Measurements from ENCODE around the gene TUFT1. TPM values are rescaled to one million over a fixed set of nuclear protein-coding genes. Genes with fewer than 3 reads are reported as not detected.
"Not testable (repeated sequence)": the region's sequence is repeated elsewhere in the genome, so short reads cannot be mapped to it uniquely, and the experiment has no call there.

TUFT1 gene
- total RNA-seq, 2 donors from 2014 or later: 2.0 to 2.3 TPM

DNA sequence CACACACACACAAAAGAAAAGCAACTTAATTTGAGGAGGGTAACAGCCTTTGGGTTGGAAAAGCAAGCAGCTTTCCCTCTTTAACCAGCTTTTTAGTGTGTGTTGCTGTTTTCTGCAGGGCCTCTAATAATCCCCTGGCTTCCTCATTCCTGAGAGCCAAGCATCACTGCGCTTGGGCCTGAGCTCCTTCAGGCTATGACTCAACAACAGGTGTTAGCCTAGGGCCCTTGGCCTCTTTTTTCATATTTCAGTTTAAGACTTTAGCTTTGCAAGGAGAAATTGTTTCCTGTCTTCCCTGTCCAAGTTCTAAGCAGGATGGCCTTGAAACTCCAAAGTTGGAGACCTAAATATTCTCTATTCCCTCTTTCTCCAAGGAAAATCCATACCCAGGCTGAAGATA lies 45.5 kb downstream of the TUFT1 start:
- no peak for DNase-seq (ENCODE audit: low spot score)
- ATAC-seq: no peak
- Mint-ChIP-seq H3K4me3 (no peak overlapping the region), H3K27ac (no peak overlapping the region), H3K9me3 (no peaks in the 10 kb centered on the region), H3K36me3 (no peaks in the 10 kb centered on the region), H3K27me3 (peaks cover 8 to 9% of the 10 kb centered on the region in 2 donors), H3K4me1 (ENCODE audit: low read depth in 2 of 2) (no peaks in the 10 kb centered on the region)

DNA sequence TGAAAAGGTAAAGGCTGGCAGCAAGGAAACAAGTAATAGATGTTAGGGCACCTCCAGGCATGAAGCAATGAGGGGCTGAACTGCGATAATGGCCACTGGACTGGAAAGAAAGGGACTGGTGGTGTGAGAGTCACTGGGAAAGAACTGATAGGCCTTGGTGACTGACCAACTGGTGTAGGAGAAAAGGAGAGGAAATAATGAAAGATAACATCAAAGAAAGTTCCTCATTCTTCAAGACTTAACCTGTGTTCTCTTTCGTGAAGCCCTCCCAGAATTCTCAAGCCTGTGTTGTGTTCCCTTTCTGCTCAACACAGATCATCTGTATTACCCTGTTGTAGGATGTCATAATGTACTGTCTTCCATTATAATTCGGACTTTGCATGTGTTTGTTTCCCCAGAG lies 50.9 kb downstream of the TUFT1 start:
- Mint-ChIP-seq H3K4me1 (ENCODE audit: low read depth in 2 of 2) (peaks cover 5 to 6% of the 10 kb centered on the region in 2 donors), H3K27ac (no peak overlapping the region), H3K9me3 (no peaks in the 10 kb centered on the region), H3K36me3 (no peaks in the 10 kb centered on the region), H3K27me3 (peaks cover 13 to 16% of the 10 kb centered on the region in 2 donors), H3K4me3 (no peak overlapping the region)
- DNase-seq (ENCODE audit: low spot score) (no peak), ATAC-seq (no peak)

DNA sequence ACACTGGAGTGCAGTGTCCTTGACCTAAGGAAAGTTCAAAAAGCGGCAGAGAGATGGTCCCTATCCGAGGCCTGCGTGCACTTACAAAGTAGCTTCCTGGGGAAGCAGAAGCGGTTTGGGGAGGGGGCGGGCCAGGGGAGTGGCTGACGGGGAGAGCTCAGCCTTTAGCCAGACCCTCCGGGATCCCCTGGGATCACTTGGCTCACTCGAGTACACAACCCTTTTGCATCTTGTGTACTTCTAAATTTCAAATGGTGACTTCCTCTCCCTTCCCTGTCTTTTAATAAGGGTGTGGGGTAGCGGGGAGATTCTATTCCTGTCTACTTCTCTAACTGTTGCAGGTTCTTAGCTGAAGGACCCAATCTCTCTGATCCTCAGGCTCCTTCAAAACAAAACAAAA lies 53.6 kb downstream of the TUFT1 start:
- ATAC-seq (no peak), DNase-seq (ENCODE audit: low spot score) (no peak)
- Mint-ChIP-seq H3K4me3 (no peak overlapping the region), H3K36me3 (no peaks in the 10 kb centered on the region), H3K9me3 (no peaks in the 10 kb centered on the region), H3K27ac (peak overlapping the region in 1 of 2 donors; percentile 34), H3K27me3 (peaks cover 13% of the 10 kb centered on the region in 2 donors), H3K4me1 (ENCODE audit: low read depth in 2 of 2) (peaks cover 5 to 6% of the 10 kb centered on the region in 2 donors)

DNA sequence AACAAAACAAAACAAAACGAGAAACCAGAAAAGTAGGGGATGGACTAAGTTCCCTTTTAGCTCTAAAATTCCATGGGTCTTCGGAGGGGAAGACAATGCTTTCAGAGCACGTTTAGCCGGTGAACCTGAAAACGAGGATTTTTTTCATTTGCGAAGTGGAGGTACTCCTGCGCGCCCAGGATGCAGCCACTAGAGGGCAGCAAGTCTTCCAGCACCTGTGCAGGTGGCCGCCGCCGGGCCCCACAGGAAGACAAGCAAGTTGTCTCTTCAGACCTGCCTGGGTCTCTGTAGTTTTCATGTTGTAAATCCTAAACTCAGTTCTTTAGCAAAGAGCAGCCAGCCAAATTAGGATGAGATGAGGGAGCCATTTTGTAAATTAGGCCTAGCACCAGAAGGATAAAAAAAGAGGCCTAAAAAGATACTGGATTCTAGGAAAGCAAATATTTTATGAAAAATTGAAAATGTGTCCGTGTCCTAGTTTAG lies 54.1 kb downstream of the TUFT1 start:
- H3K27ac Mint-ChIP-seq: peak overlapping the region in 1 of 2 donors; percentile 34
- DNase-seq (ENCODE audit: low spot score): peak; percentile 73
- peaks cover 5 to 6% of the 10 kb centered on the region in 2 donors for H3K4me1 Mint-ChIP-seq (ENCODE audit: low read depth in 2 of 2)
- peaks cover 13% of the 10 kb centered on the region in 2 donors for H3K27me3 Mint-ChIP-seq
- H3K4me3 Mint-ChIP-seq: no peak overlapping the region
- H3K9me3 Mint-ChIP-seq: no peaks in the 10 kb centered on the region
- peak; percentile 79 to 83 for ATAC-seq
- no peaks in the 10 kb centered on the region for H3K36me3 Mint-ChIP-seq

DNA sequence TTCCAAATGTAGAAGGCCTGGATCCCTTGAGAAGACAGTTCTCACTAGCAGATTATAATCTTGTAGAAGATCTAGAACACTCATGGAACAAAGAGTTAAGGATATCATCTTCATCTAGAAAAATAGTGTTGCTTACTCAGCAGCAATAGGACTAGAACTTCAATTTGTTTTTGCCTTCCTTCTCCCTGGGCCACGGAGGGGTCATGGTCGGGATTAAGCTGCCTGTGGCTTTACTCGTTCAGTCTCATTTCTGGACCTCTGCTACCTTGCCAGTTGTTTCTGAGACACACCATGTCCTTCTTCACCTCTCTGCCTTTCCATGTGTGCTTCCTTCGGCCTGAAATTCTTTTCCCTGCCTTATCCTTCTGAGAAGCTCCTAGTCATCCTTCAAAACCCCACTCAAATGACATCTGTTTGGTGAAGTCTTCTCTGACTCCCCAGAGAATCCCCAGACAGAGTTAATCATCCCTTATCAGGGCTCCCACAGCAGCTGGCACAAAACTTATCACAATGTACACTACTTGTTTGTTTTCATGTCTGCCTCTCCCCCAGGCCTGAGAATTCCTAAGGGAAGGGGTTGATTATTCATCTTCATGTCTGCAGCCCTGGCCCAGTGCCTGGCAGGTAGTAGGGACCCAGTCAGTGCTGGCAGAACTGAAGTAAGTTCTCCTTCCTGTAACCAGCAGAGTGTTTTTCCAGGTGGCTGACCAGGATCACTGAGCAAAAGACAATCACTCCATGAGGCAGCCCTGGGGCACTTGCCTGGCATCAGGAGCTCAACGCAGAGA lies 56.3 kb downstream of the TUFT1 start:
- DNase-seq (ENCODE audit: low spot score) (no peak), ATAC-seq (no peak)
- H3K4me1 Mint-ChIP-seq (ENCODE audit: low read depth in 2 of 2): peaks cover 5 to 6% of the 10 kb centered on the region in 2 donors
- peaks cover 5 to 7% of the 10 kb centered on the region in 2 donors for H3K27me3 Mint-ChIP-seq
- no peaks in the 10 kb centered on the region for H3K9me3 Mint-ChIP-seq
- H3K27ac Mint-ChIP-seq: no peak overlapping the region
- no peaks in the 10 kb centered on the region for H3K36me3 Mint-ChIP-seq
- no peak overlapping the region for H3K4me3 Mint-ChIP-seq

DNA sequence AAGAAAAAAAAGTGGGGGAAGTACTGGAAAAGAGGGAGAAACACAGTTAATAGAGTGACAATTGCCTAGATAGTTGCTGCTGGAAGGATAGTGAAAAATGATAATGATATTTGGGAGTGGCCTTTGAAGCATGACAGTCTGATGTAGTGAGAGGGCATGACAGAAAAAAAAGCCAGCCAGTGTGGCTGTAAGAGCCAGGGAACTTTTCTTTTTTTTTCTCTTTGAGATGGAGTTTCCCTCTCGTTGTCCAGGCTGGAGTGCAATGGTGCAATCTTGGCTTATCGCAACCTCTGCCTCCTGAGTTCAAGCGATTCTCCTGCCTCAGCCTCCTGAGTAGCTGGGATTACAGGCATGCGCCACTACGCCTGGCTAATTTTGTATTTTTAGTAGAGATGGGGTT lies 62.4 kb downstream of the TUFT1 start:
- H3K9me3 Mint-ChIP-seq; DNase-seq (ENCODE audit: low spot score); H3K36me3 Mint-ChIP-seq; ATAC-seq; H3K4me3 Mint-ChIP-seq; H3K4me1 Mint-ChIP-seq (ENCODE audit: low read depth in 2 of 2); H3K27ac Mint-ChIP-seq: not testable (repeated sequence)
- peaks cover 14 to 16% of the 10 kb centered on the region in 2 donors for H3K27me3 Mint-ChIP-seq

DNA sequence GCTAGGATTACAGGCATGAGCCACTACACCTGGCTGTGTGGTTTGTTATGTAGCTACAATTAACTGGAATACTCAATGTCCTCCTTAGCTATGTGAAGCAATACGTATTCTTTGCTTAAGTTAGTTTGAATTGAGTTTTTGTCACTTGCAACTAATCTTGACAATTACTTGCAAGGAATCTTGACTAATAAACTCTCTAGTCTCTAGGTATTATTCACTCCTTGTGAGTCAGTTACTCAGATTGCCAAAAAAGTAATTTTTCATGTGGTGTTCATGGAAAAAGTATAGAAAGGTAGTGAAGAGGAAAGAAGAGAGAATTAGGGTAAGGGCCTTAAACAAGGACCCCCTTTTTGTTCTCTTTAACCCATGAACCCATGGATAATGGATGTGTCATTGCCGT lies 64.2 kb downstream of the TUFT1 start:
- Mint-ChIP-seq H3K9me3 (no peaks in the 10 kb centered on the region), H3K4me3 (no peak overlapping the region), H3K27me3 (peaks cover 22 to 23% of the 10 kb centered on the region in 2 donors), H3K36me3 (no peaks in the 10 kb centered on the region), H3K4me1 (ENCODE audit: low read depth in 2 of 2) (peaks cover 4 to 5% of the 10 kb centered on the region in 2 donors), H3K27ac (no peak overlapping the region)
- no peak for ATAC-seq
- no peak for DNase-seq (ENCODE audit: low spot score)

DNA sequence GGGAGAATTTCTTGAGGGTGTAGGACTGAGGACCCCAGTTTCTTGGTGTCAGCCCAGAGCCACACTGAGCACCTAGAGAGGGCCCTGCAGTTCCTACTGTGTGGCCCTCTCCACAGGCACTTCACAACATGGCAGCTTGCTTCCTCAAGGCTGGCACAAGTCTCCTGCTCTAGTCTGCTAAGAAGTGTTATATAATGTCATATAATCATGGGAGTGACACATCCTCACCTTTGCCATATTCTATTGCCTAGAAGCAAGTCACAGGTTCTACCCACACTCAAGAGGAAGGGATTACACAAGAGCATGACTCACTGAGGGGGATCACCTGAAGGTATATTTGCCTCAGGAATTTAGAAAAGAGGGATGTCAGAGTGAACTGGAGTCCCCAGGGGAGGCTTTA lies 66.3 kb downstream of the TUFT1 start:
- H3K4me1 Mint-ChIP-seq (ENCODE audit: low read depth in 2 of 2): peaks cover 6 to 7% of the 10 kb centered on the region in 2 donors
- no peak for ATAC-seq
- no peak overlapping the region for H3K27ac Mint-ChIP-seq
- H3K36me3 Mint-ChIP-seq: no peaks in the 10 kb centered on the region
- no peak for DNase-seq (ENCODE audit: low spot score)
- H3K4me3 Mint-ChIP-seq: no peak overlapping the region
- peaks cover 22 to 23% of the 10 kb centered on the region in 2 donors for H3K27me3 Mint-ChIP-seq
- H3K9me3 Mint-ChIP-seq: no peaks in the 10 kb centered on the region

DNA sequence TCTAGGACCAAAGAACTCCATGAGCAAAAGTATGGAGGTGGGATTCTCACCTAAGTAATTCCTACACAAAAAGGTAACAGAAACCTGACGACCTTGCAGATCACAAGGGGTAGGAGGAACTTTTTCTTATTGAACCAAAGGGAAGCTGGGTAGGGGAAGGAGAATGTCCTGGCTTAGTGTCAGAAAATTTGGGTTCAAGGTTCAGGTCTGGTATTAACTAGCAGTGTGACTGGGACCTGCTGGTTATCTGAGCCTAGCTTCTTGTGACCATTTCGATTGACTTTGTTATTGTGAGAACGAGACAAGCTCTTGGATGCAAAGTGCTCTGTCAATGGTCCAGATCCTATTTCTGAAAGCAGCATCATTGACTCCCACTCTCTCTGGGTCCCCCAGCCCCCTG lies 66.7 kb downstream of the TUFT1 start:
- Mint-ChIP-seq H3K4me1 (ENCODE audit: low read depth in 2 of 2) (peaks cover 10 to 11% of the 10 kb centered on the region in 2 donors), H3K27ac (no peak overlapping the region), H3K36me3 (no peaks in the 10 kb centered on the region), H3K4me3 (no peak overlapping the region), H3K9me3 (no peaks in the 10 kb centered on the region), H3K27me3 (peaks cover 22 to 23% of the 10 kb centered on the region in 2 donors)
- ATAC-seq (no peak), DNase-seq (ENCODE audit: low spot score) (no peak)

DNA sequence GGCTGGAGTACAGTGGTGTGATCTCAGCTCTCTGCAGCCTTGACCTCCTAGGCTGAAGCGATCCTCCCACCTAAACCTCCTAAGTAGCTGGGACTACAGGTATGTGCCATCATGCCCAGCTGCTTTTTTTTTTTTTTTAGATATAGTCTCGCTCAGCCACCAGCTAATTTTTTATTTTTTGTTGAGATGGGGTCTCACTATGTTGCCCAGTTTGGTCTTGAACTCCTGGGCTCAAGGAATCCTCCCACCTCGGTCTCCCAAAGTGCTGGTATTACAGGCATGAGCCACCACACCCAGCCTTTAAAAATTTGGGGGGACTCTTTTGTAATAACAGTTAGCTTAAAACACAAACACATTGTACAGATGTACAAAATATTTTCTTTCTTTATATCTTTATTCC lies 70.0 kb downstream of the TUFT1 start:
- ATAC-seq: no peak
- Mint-ChIP-seq H3K27me3 (peaks cover 14 to 15% of the 10 kb centered on the region in 2 donors), H3K4me3 (no peak overlapping the region), H3K9me3 (no peaks in the 10 kb centered on the region), H3K27ac (no peak overlapping the region), H3K36me3 (peaks cover 12% of the 10 kb centered on the region), H3K4me1 (ENCODE audit: low read depth in 2 of 2) (peaks cover 28 to 29% of the 10 kb centered on the region in 2 donors)
- no peak for DNase-seq (ENCODE audit: low spot score)

DNA sequence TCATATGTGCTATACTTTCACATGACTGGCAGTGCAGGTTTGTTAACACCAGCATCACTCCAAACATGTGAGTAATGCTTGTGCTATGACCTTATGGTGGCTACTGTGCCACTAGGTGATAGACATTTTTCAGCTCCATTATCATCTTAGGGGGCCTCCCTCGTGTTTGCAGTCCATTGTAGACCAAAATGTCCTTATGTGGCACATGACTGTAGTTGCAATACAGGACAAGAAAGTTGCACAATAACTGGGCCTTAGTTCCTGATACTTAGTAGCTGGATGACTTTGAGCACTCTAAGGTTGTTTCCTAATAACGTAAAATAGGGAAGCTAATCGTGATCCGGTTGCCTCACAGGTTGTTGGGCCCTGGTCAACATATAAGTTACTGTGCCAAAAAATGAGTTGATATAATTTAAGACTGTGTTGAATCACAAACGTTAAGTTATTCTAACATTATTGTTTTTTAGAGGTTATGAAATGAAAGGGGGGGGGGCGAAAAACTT lies 71.2 kb downstream of the TUFT1 start:
- Mint-ChIP-seq H3K36me3 (peaks cover 12% of the 10 kb centered on the region), H3K4me3 (peak overlapping the region; percentile 75), H3K27ac (peak overlapping the region; percentile 69 to 95), H3K27me3 (peaks cover 11 to 13% of the 10 kb centered on the region in 2 donors), H3K4me1 (ENCODE audit: low read depth in 2 of 2) (peaks cover 30 to 31% of the 10 kb centered on the region in 2 donors), H3K9me3 (no peaks in the 10 kb centered on the region)
- DNase-seq (ENCODE audit: low spot score) (no peak), ATAC-seq (peak; percentile 1 to 46)

DNA sequence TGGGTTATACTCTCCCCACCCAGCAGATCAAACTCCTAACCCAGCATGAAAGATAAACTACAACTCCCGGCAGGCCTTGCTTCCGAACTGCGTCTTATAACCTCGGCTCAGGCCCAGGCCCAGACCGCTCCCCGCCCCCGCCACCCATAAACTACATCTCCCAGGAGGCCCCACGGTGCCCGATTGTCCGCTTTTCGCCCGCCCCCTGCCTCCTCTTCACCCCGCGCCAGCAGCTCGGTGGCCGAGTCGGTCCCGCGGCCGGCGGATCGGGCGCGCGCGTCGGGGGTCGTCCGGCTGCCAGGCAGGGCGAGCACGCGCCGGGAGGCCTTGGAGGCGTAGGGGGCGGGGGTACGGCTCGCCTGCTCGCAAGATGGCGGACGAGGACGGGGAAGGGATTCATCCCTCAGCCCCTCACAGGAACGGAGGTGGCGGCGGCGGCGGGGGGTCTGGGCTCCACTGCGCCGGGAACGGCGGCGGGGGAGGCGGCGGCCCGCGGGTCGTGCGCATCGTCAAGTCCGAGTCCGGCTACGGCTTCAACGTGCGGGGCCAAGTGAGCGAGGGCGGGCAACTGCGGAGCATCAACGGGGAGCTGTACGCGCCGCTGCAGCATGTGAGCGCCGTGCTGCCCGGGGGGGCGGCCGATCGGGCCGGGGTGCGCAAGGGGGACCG lies 71.9 kb downstream of the TUFT1 start, which contains the start of gene SNX27:
Gene SNX27 (plus strand): TSS at position 219 of the 669 bp plus-strand sequence. CDS start 152 bp downstream, at position 371.
- peak; percentile 97 to 98 for ATAC-seq
- Mint-ChIP-seq H3K4me1 (ENCODE audit: low read depth in 2 of 2) (peaks cover 27 to 28% of the 10 kb centered on the region in 2 donors), H3K36me3 (peaks cover 12% of the 10 kb centered on the region)

DNA sequence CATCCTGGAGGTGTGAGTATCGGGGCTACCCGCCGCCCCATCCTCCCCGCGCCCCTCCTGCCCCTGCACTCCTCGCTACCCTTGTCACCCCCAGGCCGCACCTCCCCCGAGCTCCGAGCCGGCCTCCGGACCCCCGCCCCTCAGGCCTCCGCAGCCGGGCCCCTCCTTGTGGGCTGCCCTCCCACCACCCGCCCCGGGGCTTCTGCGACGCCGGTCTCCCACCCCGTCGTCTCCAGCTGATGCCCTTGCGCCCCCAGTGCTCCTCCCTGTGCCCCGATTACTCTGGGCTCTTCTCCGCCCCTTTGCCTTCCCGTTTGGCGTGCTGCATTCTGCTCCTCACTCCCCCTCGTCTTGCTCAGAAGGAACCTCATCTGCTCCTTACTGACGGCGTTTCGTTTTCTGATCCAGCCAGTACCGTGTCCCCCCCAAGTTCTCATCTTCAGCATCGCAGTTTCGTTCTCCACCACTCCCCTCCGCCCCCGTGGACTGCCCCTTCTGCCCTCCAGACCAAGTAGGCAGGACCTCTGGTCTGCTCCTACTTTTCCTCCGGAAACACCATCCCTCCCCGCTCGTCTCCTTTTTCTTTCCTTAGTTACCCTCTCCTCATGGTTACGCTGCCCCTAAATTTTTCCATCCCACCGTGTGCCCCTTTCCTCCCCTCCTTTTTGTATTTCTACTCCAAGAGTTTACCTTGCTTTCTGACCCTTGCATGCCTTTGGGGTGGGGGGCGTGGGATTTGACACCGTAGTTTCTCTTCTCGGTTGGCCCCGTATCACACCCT lies 72.6 kb downstream of the TUFT1 start:
- peak overlapping the region; percentile 97 for H3K4me3 Mint-ChIP-seq

More for the DNA sequence above, 71.9 kb downstream of the TUFT1 start, which contains the start of gene SNX27:
- Mint-ChIP-seq H3K4me3 (peak within 1 kb of the TSS; percentile 97), H3K27ac (peak within 1 kb of the TSS; percentile 79 to 95), H3K9me3 (no peaks in the 10 kb centered on the region), H3K27me3 (peaks cover 8% of the 10 kb centered on the region in 2 donors)
- DNase-seq (ENCODE audit: low spot score): peak; percentile 88

More for the DNA sequence above, 72.6 kb downstream of the TUFT1 start:
- Mint-ChIP-seq H3K9me3 (no peaks in the 10 kb centered on the region), H3K36me3 (peaks cover 12% of the 10 kb centered on the region), H3K27me3 (peaks cover 5 to 8% of the 10 kb centered on the region in 2 donors), H3K27ac (peak overlapping the region; percentile 79 to 91), H3K4me1 (ENCODE audit: low read depth in 2 of 2) (peaks cover 27 to 28% of the 10 kb centered on the region in 2 donors)
- peak; percentile 62 for DNase-seq (ENCODE audit: low spot score)
- peak; percentile 11 to 22 for ATAC-seq

Data from natural killer cell treated with Interleukin-12 subunit alpha and Interleukin-12 subunit beta and Interleukin-15 and Interleukin-18, amount 100 ng/mL, for 72 hours (primary cell).